8988T (cell line): Measurements from ENCODE around the gene SEBOX.
A peak's percentile ranks its signal among the peaks of the same experiment; 100 is the strongest.

Experiments
- DNase-seq: peaks from one replicate; pipeline ENCODE4 v3.0.0; 2011

Gene SEBOX

DNA sequence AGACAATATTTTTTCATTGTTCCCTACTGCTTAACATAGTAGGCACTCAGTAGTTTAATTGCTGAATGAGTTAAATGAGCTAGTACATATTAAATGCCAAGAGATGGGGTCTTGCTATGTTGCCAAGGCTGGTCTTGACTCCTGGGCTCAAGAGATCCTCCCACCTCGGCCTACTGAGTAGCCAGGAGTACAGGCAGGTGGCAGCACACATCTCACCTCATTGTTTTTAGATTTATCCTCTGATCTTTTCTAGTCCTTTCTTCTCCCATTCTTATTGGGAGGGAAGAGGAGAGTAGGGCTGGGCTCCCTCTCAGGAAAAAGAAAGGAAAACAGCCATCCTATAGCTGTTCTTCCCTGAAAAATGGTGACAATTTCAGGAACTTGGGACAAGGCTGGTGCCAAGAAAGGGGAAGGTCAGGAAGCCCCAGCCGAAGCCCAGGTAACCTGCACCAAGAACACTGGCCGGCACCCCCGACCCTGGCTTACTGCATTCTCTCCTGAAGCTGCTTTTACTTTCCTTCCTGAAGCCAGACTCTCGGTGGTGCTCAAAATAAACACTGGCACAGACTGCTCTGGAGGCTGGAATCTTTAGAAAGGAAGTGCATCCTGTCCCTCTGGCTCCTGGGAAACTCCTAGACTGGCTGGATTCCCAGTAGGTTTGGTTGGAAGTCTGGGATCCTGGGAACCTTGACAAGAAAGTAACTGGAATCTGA lies 26.8 kb downstream of the SEBOX start:
- DNase-seq = no peak

- DNase-seq = no peak
Observed at GRCh38 chr17:28335959-28336871, 28.8 kb downstream of the SEBOX start.

GRCh38 chr17:28335201-28335958 lies 29.6 kb downstream of the SEBOX start, which contains the start of the genes IFT20 and TNFAIP1:
Gene IFT20 (minus strand): TSS chr17:28335472. CDS start chr17:28331985, 3,487 bp downstream.
Gene TNFAIP1 (plus strand): TSS chr17:28335761. CDS start chr17:28339522, 3,761 bp downstream.
- peak; percentile 90 for DNase-seq

- DNase-seq = no peak
Observed at GRCh38 chr17:28334666-28335200, 30.3 kb downstream of the SEBOX start.

- no peak for DNase-seq
Observed at GRCh38 chr17:28334171-28334570, 30.8 kb downstream of the SEBOX start.

DNA sequence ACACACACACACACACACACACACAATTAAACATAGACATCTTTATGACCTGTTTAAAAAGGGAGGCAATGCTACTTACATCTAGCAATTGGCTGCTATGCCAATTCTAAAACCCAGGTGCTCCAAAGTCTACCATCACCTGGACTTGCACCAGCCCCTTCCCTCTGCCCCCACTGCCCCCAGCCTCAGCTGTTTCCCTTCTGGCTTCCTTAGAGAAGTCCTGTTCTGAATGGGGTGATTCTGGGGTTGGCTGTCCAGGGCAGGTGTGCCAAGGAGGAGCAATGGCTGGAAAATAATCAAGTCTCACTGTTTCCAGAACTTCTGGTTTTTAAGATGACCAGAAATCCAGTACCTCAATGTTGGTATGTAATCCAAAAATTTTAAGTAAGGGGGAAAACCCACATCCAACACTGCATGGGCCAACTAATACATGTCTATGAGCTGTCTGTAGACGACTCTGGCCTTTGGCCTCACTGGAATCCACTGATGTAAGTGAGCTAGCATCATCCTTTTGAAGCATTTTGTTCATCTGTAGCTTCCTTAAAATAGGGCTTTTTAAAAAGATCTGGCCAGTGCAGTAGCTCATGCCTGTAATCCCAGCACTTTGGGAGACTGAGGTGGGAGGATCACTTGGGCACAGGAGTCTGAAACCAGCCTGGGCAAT lies 31.8 kb downstream of the SEBOX start:
- no peak for DNase-seq

- DNase-seq = no peak
Observed at GRCh38 chr17:28331891-28332420, 33.0 kb downstream of the SEBOX start.

- no peak for DNase-seq
Observed at GRCh38 chr17:28330671-28331070, 34.3 kb downstream of the SEBOX start.

- DNase-seq = no peak
Observed at GRCh38 chr17:28328325-28328724, 36.7 kb downstream of the SEBOX start.

GRCh38 chr17:28327709-28328108 lies 37.3 kb downstream of the SEBOX start:
- no peak for DNase-seq

GRCh38 chr17:28327031-28327607 lies 37.9 kb downstream of the SEBOX start:
- no peak for DNase-seq

DNA sequence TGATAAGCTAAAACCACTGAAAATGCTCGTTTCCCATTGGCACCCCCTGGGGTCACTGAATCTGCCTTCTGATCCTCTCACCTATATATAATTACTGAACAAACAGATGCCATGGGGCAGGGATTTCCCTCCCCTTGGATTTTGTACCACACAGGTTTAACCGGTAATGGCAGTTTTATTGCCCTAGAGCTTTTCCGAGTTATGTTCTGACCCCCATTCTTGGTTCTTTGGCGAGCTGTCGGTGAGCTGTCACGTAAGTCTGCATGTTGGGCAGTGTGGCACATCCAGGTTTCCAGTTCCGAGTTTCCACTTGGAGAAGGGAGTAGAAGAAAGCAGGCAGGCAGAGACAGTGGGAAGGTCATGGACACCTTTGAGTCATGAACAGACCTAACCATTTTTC lies 38.9 kb downstream of the SEBOX start:
- DNase-seq = no peak

GRCh38 chr17:28325211-28325610 lies 39.8 kb downstream of the SEBOX start:
- no peak for DNase-seq

DNA sequence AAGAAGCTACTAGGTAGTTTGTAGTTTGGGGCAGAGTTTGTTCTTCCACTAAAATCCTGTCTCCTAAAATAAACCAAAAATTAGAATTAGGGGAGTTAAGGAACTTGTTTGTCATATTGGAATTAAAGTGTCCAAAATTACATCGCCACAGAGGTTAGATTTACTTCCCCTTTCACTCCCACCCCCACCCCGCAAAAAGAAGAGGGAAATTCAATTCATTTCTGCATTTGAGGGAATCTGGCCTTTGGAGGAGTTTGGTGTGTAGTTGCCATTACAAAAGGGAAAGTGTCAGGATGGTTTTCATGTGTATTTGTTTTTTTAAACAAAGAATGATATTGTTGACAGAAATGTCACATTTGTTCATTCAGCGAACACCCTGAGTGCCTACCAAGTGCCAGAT lies 40.2 kb downstream of the SEBOX start:
- no peak for DNase-seq

- no peak for DNase-seq
Observed at GRCh38 chr17:28324267-28324745, 40.7 kb downstream of the SEBOX start.

DNA sequence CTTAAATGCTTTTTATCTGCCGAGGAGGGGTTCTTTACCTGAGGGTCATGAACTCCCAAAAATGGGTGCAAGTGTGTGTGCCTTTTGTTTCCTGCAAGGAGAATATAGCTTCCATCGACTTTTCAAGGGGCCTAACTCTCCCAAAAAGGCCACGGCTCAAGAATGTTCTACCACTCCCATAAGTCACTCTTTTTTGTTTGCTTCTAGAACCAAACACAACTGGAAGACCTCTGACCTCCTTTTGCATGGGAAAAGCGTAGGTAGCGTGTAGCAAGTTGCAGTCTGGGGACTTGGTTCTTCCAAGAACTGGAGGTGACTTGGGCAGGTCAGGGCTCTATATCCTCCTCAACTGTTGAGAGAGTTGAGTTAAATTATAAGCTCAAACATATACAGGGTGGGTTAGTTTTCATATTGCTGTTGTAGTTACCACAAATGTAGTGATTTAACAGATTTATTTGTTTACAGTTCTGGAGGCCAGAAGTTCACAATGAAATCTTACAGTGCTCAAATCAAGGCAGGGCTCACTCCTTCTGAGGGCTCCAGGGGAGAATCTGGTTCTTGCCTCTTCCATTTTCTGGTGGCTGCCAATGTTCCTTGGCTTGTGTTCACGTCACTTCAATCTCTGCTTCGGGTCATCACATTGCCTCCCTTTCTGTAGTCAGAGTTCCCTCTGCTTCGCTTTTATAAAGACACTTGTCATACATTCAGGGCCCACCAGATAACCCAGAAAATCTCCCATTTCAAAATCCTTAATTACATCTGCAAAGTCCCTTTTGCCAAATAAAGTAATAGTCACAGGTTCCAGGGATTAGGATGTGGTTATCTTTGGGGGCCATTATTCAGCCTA lies 44.6 kb downstream of the SEBOX start:
- no peak for DNase-seq

DNA sequence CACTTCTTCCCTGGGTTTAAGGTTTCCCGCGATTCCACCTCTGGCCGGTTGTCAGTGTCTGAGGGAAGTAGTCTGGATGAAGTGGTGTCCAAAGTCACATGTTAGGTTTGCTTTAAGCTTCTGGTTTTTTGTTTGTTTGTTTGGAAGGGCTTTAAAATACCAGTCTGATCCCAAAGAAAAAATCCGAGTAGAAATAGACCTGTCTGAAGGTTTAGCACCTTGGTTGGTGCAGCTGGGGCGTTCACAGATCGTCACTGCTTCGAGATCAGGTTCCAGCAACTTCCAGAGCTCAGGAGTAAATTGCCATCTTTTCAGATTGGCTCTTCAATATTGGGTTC lies 45.4 kb downstream of the SEBOX start:
- DNase-seq = no peak

GRCh38 chr17:28318759-28319597 lies 46.0 kb downstream of the SEBOX start, which contains the start of gene TMEM97:
Gene TMEM97 (plus strand): TSS chr17:28319200. CDS start chr17:28319240, 40 bp downstream.
- peak; percentile 95 for DNase-seq

- DNase-seq = no peak
Observed at GRCh38 chr17:28317966-28318758, 46.8 kb downstream of the SEBOX start.
